Adrenal gland (tissue), 12 donors: ENCODE results near the gene PWP1. TPM values are rescaled to one million over a fixed set of nuclear protein-coding genes. Genes with fewer than 3 reads are reported as not detected.

Experiments used
- DNase-seq, 7 donors: peaks; one replicate each; pipeline ENCODE4 v3.0.0-alpha.2; 2019 to 2020
- H3K27ac ChIP-seq, 5 donors: fragments of 200-600 bp; sonication (generic) in 4 of 5; 1 replicate in 3 of 5; 2 replicates in 2 of 5; pipeline versions ENCODE4 v1.5.1 to v1.8.0; 2016 to 2020; ENCODE audit warnings: mild to moderate bottlenecking in 1 of 5
- H3K27me3 ChIP-seq: fragments of 200-600 bp; 2 replicates; pipeline ENCODE4 v1.8.0; 2021
- H3K36me3 ChIP-seq, 2 donors: fragments of 200-600 bp; replicated peaks in 1 of 2; 1 replicate in 1 of 2; 2 replicates in 1 of 2; pipeline versions ENCODE4 v1.5.1 to v1.8.0; 2018 to 2022
- H3K4me1 ChIP-seq, 2 donors: fragments of 200-600 bp; replicated peaks in 1 of 2; 1 replicate in 1 of 2; 2 replicates in 1 of 2; pipeline versions ENCODE4 v1.5.1 to v1.8.0; 2018 to 2021
- H3K4me3 ChIP-seq, 4 donors: fragments of 200-600 bp; sonication (generic) in 3 of 4; one replicate each; pipeline ENCODE4 v1.5.1; 2016 to 2018
- H3K9me3 ChIP-seq, 3 donors: fragments of 200-600 bp; sonication (generic) in 1 of 3; replicated peaks in 1 of 3; 1 replicate in 2 of 3; 2 replicates in 1 of 3; pipeline versions ENCODE4 v1.5.1 to v1.8.0; 2016 to 2021
- POLR2A ChIP-seq, 2 donors: fragments of 450-650 bp; IDR thresholded peaks; one replicate each; pipeline ENCODE4 v1.6.1; 2017; ENCODE audit warnings: antibody characterized with exemption in 2 of 2, mild to moderate bottlenecking in 2 of 2, moderate library complexity in 1 of 2
- WGBS, 4 donors: extraction: QIAGEN DNeasy Blood & Tissue Kit in 2 of 4; methylation state at CpG; one replicate each; pipeline versions ENCODE4 v1.1.5 to v1.1.7; 2013 to 2017; 5-methylcytosine and 5-hydroxymethylcytosine counted together
- intact Hi-C, 2 donors: fragments of 100-400 bp; cut with DNase I; formaldehyde crosslinking; loops; one replicate each; pipeline versions ENCODE4 v1.14.1 to v1.15.0; 2022 to 2023
- polyA plus RNA-seq, 3 donors: library from polyadenylated mRNA; stranded (reverse); fragments of 200-250 nt in 2 of 3; fragments of 350-450 nt in 1 of 3; fragmentation: Illumina TruSeq in 1 of 3; extraction: RNeasy Lipid Tissue Mini Kit (QIAGEN cat#74804) in 1 of 3; gene quantifications; one replicate each; pipeline ENCODE4 v1.2.3, GENCODE V29; 2013 to 2014
- total RNA-seq, 9 donors: library from RNA; depleted of rRNA in 4 of 9; stranded (reverse); fragments of >200 nt in 4 of 9; fragments of 120-200 nt in 1 of 9; fragmentation: NEBNext Ultra II Directional in 1 of 9; extraction: Animal tissue kit (Norgen Biotek cat#: 25700) in 1 of 9; gene quantifications; one replicate each; pipeline versions ENCODE4 v1.1.0 to v1.2.4, GENCODE V29; 2013 to 2023
- TF ChIP-seq, protein P1 (sequence below), 6 experiments: fragments of 450-650 bp in 4 of 6; fragments of 200-600 bp in 2 of 6; sonication (generic) in 1 of 6; IDR thresholded peaks; 1 replicate in 5 of 6; 2 replicates in 1 of 6; pipeline versions ENCODE4 v1.5.1 to v1.8.0; 2016 to 2021; ENCODE audit warnings: antibody characterized with exemption in 6 of 6, mild to moderate bottlenecking in 2 of 6, moderate library complexity in 1 of 6
- donor health status: healthy with polysubstance abuse.
- donor health status: Bipolar disorder and iron deficiency.
- donor health status: DM: yes; HTN: yes; CAD: no.
- donor health status: DM: no; HTN: no; CAD: no.
- donor health status: DM: no; HTN: no; CAD: no.
- donor health status: DM: yes; HTN: yes; CAD: no.

PWP1 gene
- total and polyA plus RNA-seq, 12 donors, result 15.8 to 87.6 (median 27.0) TPM

DNA sequence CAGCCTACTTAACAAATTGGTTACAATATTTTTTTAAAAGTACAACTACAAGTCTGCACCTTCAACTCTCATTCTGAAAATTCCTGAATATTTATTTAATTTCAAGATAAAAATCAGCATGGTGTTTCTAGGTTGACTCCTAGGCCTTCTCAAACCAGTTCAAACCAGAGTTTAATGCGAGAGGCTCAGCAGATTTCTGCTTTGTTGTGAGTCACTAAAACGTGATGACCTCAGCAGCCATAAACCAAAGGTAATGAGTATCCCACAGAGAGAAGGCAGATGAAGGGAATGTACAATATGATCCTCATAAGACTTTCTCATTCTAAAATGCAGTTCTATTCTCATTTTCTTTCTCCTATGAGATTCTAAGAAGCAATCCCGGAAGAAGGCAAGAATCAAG is 73.8 kb downstream of the PWP1 start:
- intact Hi-C loops, result loop anchor here in 1 of 2 donors (5.0 kb wide), 1 partner anchor 67 kb away; no protein-coding TSS in a partner anchor
- DNase-seq, result peak in 4 of 7 donors; percentile 30 to 53 (median 48)
- peaks cover 19 to 33% of the 10 kb centered on the region in 2 donors for H3K4me1 ChIP-seq
- TF ChIP-seq, protein P1, sequence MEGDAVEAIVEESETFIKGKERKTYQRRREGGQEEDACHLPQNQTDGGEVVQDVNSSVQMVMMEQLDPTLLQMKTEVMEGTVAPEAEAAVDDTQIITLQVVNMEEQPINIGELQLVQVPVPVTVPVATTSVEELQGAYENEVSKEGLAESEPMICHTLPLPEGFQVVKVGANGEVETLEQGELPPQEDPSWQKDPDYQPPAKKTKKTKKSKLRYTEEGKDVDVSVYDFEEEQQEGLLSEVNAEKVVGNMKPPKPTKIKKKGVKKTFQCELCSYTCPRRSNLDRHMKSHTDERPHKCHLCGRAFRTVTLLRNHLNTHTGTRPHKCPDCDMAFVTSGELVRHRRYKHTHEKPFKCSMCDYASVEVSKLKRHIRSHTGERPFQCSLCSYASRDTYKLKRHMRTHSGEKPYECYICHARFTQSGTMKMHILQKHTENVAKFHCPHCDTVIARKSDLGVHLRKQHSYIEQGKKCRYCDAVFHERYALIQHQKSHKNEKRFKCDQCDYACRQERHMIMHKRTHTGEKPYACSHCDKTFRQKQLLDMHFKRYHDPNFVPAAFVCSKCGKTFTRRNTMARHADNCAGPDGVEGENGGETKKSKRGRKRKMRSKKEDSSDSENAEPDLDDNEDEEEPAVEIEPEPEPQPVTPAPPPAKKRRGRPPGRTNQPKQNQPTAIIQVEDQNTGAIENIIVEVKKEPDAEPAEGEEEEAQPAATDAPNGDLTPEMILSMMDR (IDR thresholded peaks at IDR 0.05), result no peak
- TF ChIP-seq POLR2A (IDR thresholded peaks at IDR 0.05), result peak in 1 of 2 donors; percentile 52
- peak overlapping the region in 1 of 4 donors; percentile 63 for H3K4me3 ChIP-seq
- no peaks in the 10 kb centered on the region for H3K27me3 ChIP-seq
- WGBS, 4 donors, result 24 to 45% (median 25%) methylated on average over 3 of the region's 3 CpGs
- H3K36me3 ChIP-seq, result peaks cover 0 to 32% of the 10 kb centered on the region in 2 donors
- peak overlapping the region in 3 of 5 donors; percentile 74 to 93 (median 78) for H3K27ac ChIP-seq
- no peaks in the 10 kb centered on the region for H3K9me3 ChIP-seq

DNA sequence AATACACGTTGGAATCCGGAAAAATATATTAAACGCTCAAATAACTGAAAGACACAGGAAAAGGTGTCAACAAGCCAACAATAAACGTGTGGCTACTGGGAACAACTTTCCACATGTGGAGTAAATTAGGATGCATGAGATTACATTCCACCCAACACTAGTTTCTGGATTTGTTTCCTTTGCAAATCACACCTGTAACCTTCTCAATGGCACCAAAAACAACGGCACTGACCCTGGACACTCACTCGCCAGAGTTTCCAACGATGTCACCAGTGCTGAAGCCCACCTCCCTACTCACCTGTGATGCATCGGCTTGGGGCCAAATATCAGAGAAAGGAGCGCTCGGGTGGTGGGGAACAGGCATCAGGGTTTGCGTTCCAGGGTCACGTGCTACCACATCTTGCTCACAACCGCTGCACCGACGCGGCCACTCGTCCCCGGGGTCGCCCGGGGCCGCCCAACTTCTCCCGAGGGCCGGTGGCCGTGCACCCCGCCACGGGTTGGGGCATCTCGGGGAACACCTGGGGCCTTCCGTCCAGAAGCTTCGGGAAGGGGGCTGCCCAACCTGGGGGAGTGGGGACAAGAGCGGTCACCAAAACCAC is 74.7 kb downstream of the PWP1 start:
- no peaks in the 10 kb centered on the region for H3K27me3 ChIP-seq
- WGBS, 4 donors, result 1 to 4% (median 3%) methylated on average over 6 to 30 of the region's 30 CpGs

DNA sequence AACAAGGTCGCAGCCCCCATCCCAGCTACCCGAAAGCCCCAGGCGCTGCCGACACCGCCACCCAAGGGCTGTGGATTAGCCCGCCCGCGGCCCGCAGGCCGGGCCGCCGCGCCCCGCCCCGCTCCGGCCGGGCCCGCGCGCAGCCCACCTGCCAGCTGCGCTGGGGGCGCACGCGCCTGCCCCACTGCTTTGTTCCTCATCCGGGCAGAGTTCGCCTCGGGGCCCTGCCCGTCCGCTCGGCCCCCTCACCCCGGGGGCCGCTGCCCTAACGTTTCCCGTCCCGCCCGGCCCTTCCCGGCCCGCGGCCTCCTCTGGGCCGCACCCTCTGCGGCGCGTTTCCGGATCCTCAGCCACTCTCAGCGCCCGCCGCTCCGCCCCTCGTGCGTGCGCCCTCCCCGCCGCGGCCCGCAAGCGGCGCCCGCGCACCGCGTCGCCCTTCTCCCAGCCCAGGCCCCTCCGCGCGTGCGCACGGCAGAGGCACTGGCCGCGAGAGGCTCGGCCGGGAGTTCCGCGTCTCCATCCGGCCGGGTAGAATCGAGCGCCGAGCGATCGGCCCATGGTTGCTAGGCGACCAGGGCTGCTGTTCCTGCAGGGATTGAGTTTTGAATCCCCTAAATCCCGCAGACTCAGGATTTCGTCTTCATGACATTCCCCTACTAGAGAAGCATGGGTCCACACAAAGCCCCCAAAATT is 75.4 kb downstream of the PWP1 start, which contains the start of gene PRDM4:
PRDM4 (minus strand) TSS at position 329 of the 693 bp plus-strand sequence. CDS start 622 bp downstream, outside the sequence.
- WGBS, 4 donors, result 0 to 1% (median 0%) methylated on average over 1 to 83 of the region's 83 CpGs
- Histone ChIP-seq H3K4me1 (peaks cover 19 to 33% of the 10 kb centered on the region in 2 donors), H3K36me3 (peaks cover 0 to 18% of the 10 kb centered on the region in 2 donors), H3K27ac (peak within 1 kb of the TSS in 4 of 5 donors; percentile 46 to 93 (median 76)), H3K9me3 (no peaks in the 10 kb centered on the region), H3K27me3 (no peaks in the 10 kb centered on the region), H3K4me3 (peak within 1 kb of the TSS; percentile 63 to 93 (median 78))
- TF ChIP-seq, protein P1 (IDR thresholded peaks at IDR 0.05), result peak in 2 of 6 experiments; percentile 19 to 51
- TF ChIP-seq POLR2A (IDR thresholded peaks at IDR 0.05), result peak; percentile 92
- intact Hi-C loops, result loop anchor here (10.0 kb wide), 2 partner anchors 66 to 124 kb away; no protein-coding TSS in a partner anchor
- DNase-seq, result peak; percentile 93 to 97 (median 95)

More for the DNA sequence above, 74.7 kb downstream of the PWP1 start:
- Histone ChIP-seq H3K4me1 (peaks cover 19 to 33% of the 10 kb centered on the region in 2 donors), H3K4me3 (peak overlapping the region; percentile 63 to 93 (median 78)), H3K27ac (peak overlapping the region in 4 of 5 donors; percentile 46 to 93 (median 76)), H3K9me3 (no peaks in the 10 kb centered on the region), H3K36me3 (peaks cover 0 to 25% of the 10 kb centered on the region in 2 donors)
- DNase-seq, result peak; percentile 33 to 65 (median 40)
- TF ChIP-seq POLR2A (IDR thresholded peaks at IDR 0.05), result no peak
- TF ChIP-seq, protein P1 (IDR thresholded peaks at IDR 0.05), result no peak
- intact Hi-C loops, result loop anchor here (10.0 kb wide), 2 partner anchors 66 to 124 kb away; no protein-coding TSS in a partner anchor

DNA sequence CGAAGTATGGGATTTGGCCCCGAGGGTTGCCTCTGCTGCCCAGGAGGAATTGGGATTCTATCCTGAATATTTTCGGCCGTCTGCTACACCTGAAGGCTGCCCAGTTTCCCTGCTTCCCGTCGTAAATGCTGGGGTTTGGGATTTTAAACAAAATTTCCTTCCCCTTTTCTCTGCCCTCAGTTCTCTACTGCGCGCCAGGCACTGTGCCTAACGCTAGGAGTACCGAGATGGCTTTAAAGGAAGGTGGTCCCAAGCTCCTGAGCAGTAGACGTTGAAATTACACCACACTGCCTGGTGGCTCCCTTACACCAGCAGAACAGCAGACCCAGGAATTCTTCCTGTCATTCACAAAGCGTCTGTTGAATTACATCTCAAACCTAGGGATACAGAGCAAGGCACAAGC is 75.9 kb downstream of the PWP1 start:
- peak in 3 of 7 donors; percentile 5 to 53 (median 28) for DNase-seq
- H3K27ac ChIP-seq, result peak overlapping the region in 2 of 5 donors; percentile 21 to 78
- peaks cover 0 to 13% of the 10 kb centered on the region in 2 donors for H3K36me3 ChIP-seq
- WGBS, 4 donors, result 0 to 5% (median 2%) methylated on average over 11 to 12 of the region's 12 CpGs
- H3K4me1 ChIP-seq, result peaks cover 19 to 33% of the 10 kb centered on the region in 2 donors
- H3K27me3 ChIP-seq, result no peaks in the 10 kb centered on the region
- H3K4me3 ChIP-seq, result peak overlapping the region in 3 of 4 donors; percentile 34 to 87 (median 63)
- H3K9me3 ChIP-seq, result no peaks in the 10 kb centered on the region
- TF ChIP-seq POLR2A (IDR thresholded peaks at IDR 0.05), result no peak
- TF ChIP-seq, protein P1 (IDR thresholded peaks at IDR 0.05), result no peak
- intact Hi-C loops, result loop anchor here (10.0 kb wide), 2 partner anchors 67 to 123 kb away; no protein-coding TSS in a partner anchor
